ENCODE results near the gene CCNT2. TPM values are rescaled to one million over a fixed set of nuclear protein-coding genes. Genes with fewer than 3 reads are reported as not detected.

Gene CCNT2
- total and polyA plus RNA-seq, 3 donors from 2014 or later: 28.2 to 52.8 (median 49.3) TPM

DNA sequence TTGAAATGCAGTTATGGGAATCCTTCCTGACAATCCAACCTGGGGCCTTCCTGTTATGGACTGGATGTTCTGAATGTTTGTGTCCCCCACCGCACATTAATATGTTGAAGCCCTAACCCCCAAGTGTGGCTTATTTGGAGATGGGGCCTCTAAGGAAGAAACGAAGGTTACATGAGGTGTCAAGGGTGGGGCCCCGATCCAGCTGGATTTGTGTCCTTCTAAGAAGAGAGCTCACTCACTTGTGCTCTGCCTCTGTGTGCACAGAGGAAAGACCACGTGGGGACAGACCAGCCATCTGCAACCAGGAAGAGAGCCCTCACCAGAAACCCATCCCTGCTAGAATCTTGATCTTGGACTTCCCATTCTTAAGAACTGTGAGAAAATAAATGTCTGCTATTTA is 84.2 kb downstream of the CCNT2 start:
- 94 to 95% methylated on average over 4 of the region's 4 CpGs for WGBS, 2 donors
- intact Hi-C loops (cut with DNase I; ENCODE audit: low total_unique reads): no loop called here
- no peaks in the 10 kb centered on the region for H3K27me3 ChIP-seq
- no peak for DNase-seq
- no peak overlapping the region for H3K27ac ChIP-seq
- no peak overlapping the region for H3K4me3 ChIP-seq
- no peaks in the 10 kb centered on the region for H3K36me3 ChIP-seq (ENCODE audit: low read depth, missing control alignments)
- no peaks in the 10 kb centered on the region for H3K4me1 ChIP-seq
- H3K9me3 ChIP-seq: no peaks in the 10 kb centered on the region
- TF ChIP-seq POLR2A (IDR thresholded peaks at IDR 0.05): no peak
- TF ChIP-seq, protein P1, sequence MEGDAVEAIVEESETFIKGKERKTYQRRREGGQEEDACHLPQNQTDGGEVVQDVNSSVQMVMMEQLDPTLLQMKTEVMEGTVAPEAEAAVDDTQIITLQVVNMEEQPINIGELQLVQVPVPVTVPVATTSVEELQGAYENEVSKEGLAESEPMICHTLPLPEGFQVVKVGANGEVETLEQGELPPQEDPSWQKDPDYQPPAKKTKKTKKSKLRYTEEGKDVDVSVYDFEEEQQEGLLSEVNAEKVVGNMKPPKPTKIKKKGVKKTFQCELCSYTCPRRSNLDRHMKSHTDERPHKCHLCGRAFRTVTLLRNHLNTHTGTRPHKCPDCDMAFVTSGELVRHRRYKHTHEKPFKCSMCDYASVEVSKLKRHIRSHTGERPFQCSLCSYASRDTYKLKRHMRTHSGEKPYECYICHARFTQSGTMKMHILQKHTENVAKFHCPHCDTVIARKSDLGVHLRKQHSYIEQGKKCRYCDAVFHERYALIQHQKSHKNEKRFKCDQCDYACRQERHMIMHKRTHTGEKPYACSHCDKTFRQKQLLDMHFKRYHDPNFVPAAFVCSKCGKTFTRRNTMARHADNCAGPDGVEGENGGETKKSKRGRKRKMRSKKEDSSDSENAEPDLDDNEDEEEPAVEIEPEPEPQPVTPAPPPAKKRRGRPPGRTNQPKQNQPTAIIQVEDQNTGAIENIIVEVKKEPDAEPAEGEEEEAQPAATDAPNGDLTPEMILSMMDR (IDR thresholded peaks at IDR 0.05): no peak

DNA sequence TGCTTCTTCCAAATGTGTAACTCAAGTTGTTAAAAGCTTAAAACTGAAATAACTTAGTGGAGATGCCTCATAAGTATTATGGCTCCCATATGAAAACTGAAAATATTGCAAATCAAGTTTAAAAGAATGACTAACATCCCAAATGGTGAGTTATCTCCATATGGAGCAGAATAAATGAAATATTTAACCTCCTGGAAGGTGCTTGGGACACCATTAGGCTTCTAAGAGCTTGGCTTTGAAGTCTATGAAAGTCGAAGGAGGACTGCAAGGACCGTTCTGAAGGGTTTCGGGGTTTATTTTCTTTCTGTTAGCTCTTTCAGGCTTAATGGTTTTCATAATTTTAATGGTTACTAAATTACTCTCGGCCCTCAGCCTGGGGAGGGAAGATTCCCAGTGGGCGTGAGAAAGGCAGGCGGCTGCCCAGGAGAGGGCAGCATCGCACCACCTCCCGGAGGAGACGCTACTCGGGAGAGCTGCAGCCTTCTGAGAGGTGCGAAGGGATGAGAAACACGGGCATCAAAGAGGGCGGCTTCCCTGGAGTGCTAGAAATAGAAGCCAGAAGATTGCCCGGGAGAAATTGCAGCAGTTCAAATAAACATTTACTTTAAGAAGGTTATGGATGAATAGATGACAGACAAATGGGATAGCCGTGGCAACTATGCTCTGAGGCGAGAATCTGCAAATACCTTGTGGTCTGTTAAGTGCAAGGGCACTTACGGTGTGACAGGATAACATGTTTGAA is 85.6 kb downstream of the CCNT2 start:
- H3K4me3 ChIP-seq: no peak overlapping the region
- no peaks in the 10 kb centered on the region for H3K9me3 ChIP-seq
- no peaks in the 10 kb centered on the region for H3K36me3 ChIP-seq (ENCODE audit: low read depth, missing control alignments)
- H3K27me3 ChIP-seq: no peaks in the 10 kb centered on the region
- H3K4me1 ChIP-seq: no peaks in the 10 kb centered on the region
- intact Hi-C loops (cut with DNase I; ENCODE audit: low total_unique reads): no loop called here
- no peak overlapping the region for H3K27ac ChIP-seq
- 7 to 9% methylated on average over 17 of the region's 17 CpGs for WGBS, 2 donors
- peak; percentile 80 for DNase-seq
- TF ChIP-seq POLR2A (IDR thresholded peaks at IDR 0.05): no peak
- TF ChIP-seq, protein P1 (IDR thresholded peaks at IDR 0.05): peak; percentile 58 to 81 (median 67)

DNA sequence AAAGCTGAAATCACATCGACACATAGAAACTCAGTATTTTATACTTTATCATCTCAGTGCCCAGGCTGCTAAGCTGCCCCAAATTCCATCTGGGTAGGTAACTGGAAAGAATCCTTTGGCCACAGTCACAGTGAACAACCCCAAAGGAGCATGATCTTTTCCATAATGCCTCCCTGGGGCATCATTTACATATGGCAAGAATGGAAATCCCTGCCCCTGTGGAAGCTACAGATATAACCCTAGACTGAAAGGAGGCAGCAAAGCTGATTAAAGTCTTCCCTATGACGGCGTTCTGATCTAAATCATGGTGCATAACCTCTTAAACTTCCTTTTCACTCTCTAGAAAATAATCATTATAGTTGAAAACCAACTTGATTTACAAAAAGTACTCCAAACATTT is 87.1 kb downstream of the CCNT2 start:
- Histone ChIP-seq H3K36me3 (ENCODE audit: low read depth, missing control alignments) (no peaks in the 10 kb centered on the region), H3K27me3 (no peaks in the 10 kb centered on the region), H3K27ac (no peak overlapping the region), H3K4me3 (no peak overlapping the region), H3K4me1 (no peaks in the 10 kb centered on the region), H3K9me3 (no peaks in the 10 kb centered on the region)
- no peak for DNase-seq
- intact Hi-C loops (cut with DNase I; ENCODE audit: low total_unique reads): no loop called here
- TF ChIP-seq, protein P1 (IDR thresholded peaks at IDR 0.05): no peak
- no peak for TF ChIP-seq POLR2A (IDR thresholded peaks at IDR 0.05)
- WGBS, 2 donors: 59 to 65% methylated on average over 3 of the region's 3 CpGs

Other genes starting within 250 kb of the CCNT2 start
- 10 to 100 TPM; 37.3 to 44.3 TPM for gene TMEM163, start 199.8 kb upstream of the CCNT2 start, total RNA-seq
- 24.0 TPM for gene TMEM163, start 199.8 kb upstream of the CCNT2 start, polyA plus RNA-seq (ENCODE audit: insufficient read depth, low read depth, low replicate concordance)
- gene ACMSD, start 80.2 kb upstream of the CCNT2 start, total RNA-seq: not detected
- 0.25 TPM for gene ACMSD, start 80.2 kb upstream of the CCNT2 start, polyA plus RNA-seq (ENCODE audit: insufficient read depth, low read depth, low replicate concordance)
- gene MAP3K19, start 128.6 kb downstream of the CCNT2 start, total RNA-seq: 1 to 10 TPM; 6.8 to 9.8 TPM
- gene MAP3K19, start 128.6 kb downstream of the CCNT2 start, polyA plus RNA-seq (ENCODE audit: insufficient read depth, low read depth, low replicate concordance): 15.1 TPM
- 10 to 100 TPM; 40.5 to 45.9 TPM for gene RAB3GAP1, start 133.5 kb downstream of the CCNT2 start, total RNA-seq
- gene RAB3GAP1, start 133.5 kb downstream of the CCNT2 start, polyA plus RNA-seq (ENCODE audit: insufficient read depth, low read depth, low replicate concordance): 39.9 TPM